A549 (cell line): Measurements from ENCODE around the gene MCTP1. TPM values are rescaled to one million over a fixed set of nuclear protein-coding genes. Genes with fewer than 3 reads are reported as not detected.

ENCODE experiments used
- ATAC-seq, 2 experiments: fragments of 200-7000 bp in 1 of 2; fragments of >200 bp in 1 of 2; cut with Nextera tagmentation in 1 of 2; cut with Tn5 transposase in 1 of 2; 3 replicates each; pipeline versions ENCODE4 v1.8.0 to v1.9.1; 2018 to 2020; ENCODE audit warnings: mild to moderate bottlenecking in 1 of 2, moderate library complexity in 1 of 2
- CTCF ChIA-PET: fragments of 300-600 bp; sonication (Branson Sonifier 250); formaldehyde crosslinking; extraction: SDS; loops from one replicate; lab custom pipeline; 2021; ENCODE audit warnings: antibody characterized with exemption, inconsistent platforms; lab: Yijun Ruan, JAX
- POLR2A ChIA-PET: fragments of 350-600 bp; formaldehyde crosslinking; extraction: SDS; loops from one replicate; lab custom pipeline; 2021; ENCODE audit warnings: antibody characterized with exemption, inconsistent platforms; lab: Yijun Ruan, JAX
- DNase-seq, 2 experiments: peaks; one replicate each; pipeline versions ENCODE4 v3.0.0 to v3.0.0-alpha.2; 2011 to 2016; ENCODE audit warnings: low read depth in 1 of 2, low spot score in 1 of 2
- FAIRE-seq: peaks from 2 replicates; lab custom pipeline; 2011; peaks lifted over from hg19 to GRCh38; lab: Jason Lieb, UNC
- H3K27ac ChIP-seq, 2 experiments: fragments of >200 bp; sonication (Bioruptor Twin); formaldehyde crosslinking; 3 replicates each; pipeline ENCODE4 v1.5.1; 2016 to 2017
- H3K4me1 ChIP-seq: fragments of >200 bp; sonication (Bioruptor Twin); formaldehyde crosslinking; 3 replicates; pipeline ENCODE4 v1.6.1; 2016
- H3K4me2 ChIP-seq: fragments of >200 bp; sonication (Bioruptor Twin); formaldehyde crosslinking; 3 replicates; pipeline ENCODE4 v1.6.1; 2016
- H3K4me3 ChIP-seq: fragments of >200 bp; sonication (Bioruptor Twin); formaldehyde crosslinking; 3 replicates; pipeline ENCODE4 v1.5.1; 2016
- H3K9me3 ChIP-seq: fragments of >200 bp; sonication (Bioruptor Twin); formaldehyde crosslinking; 3 replicates; pipeline ENCODE4 v1.6.1; 2016
- BHLHE40 ChIP-seq: IDR thresholded peaks from 2 replicates; pipeline ENCODE4 v1.6.1; 2012; ENCODE audit warnings: low read depth, low read length, inconsistent platforms
- CEBPB ChIP-seq, 2 experiments: fragments of >200 bp in 1 of 2; sonication (Bioruptor Twin) in 1 of 2; formaldehyde crosslinking in 1 of 2; IDR thresholded peaks; 2 replicates each; pipeline ENCODE4 v1.6.1; 2012 to 2016
- CHD4 ChIP-seq: fragments of 200-600 bp; sonication (generic); IDR thresholded peaks from 2 replicates; pipeline ENCODE4 v1.6.1; 2016; ENCODE audit warnings: antibody characterized with exemption, mild to moderate bottlenecking, borderline replicate concordance
- ESRRA ChIP-seq: fragments of 150-350 bp; IDR thresholded peaks from 2 replicates; pipeline ENCODE4 v1.6.1; 2014; ENCODE audit warnings: mild to moderate bottlenecking, low read length, borderline replicate concordance
- FOSB ChIP-seq: fragments of 250-450 bp; sonication (Bioruptor Pico); IDR thresholded peaks from 2 replicates; pipeline ENCODE4 v1.5.0; 2020; ENCODE audit warnings: mild to moderate bottlenecking, moderate library complexity
- FOXS1 ChIP-seq: fragments of 250-450 bp; sonication (Bioruptor Pico); IDR thresholded peaks from 2 replicates; pipeline ENCODE4 v1.5.0; 2020; ENCODE audit warnings: mild to moderate bottlenecking, moderate library complexity
- HMGXB4 ChIP-seq: fragments of 250-450 bp; sonication (Bioruptor Pico); IDR thresholded peaks from 2 replicates; pipeline ENCODE4 v1.5.0; 2021; ENCODE audit warnings: mild to moderate bottlenecking, moderate library complexity, borderline replicate concordance
- HOXB5 ChIP-seq: fragments of 250-450 bp; sonication (Bioruptor Pico); IDR thresholded peaks from 2 replicates; pipeline ENCODE4 v1.5.0; 2020; ENCODE audit warnings: mild to moderate bottlenecking, moderate library complexity
- JUN ChIP-seq, 2 experiments: fragments of >200 bp; sonication (Bioruptor Twin); formaldehyde crosslinking; IDR thresholded peaks; 2 replicates in 1 of 2; 3 replicates in 1 of 2; pipeline ENCODE4 v1.6.1; 2016 to 2017
- MAFK ChIP-seq: fragments of 450-650 bp; IDR thresholded peaks from 2 replicates; pipeline ENCODE4 v1.6.1; 2014; ENCODE audit not compliant: partially characterized antibody
- NFE2L2 ChIP-seq: fragments of 150-350 bp; conservative IDR thresholded peaks from 2 replicates; pipeline ENCODE4 v1.6.1; 2014; ENCODE audit warnings: low read length
- NPAS2 ChIP-seq: fragments of 250-450 bp; sonication (Bioruptor Pico); IDR thresholded peaks from 2 replicates; pipeline ENCODE4 v1.8.0; 2022; ENCODE audit warnings: mild to moderate bottlenecking, moderate library complexity, borderline replicate concordance
- PHF8 ChIP-seq: fragments of 200-600 bp; sonication (generic); IDR thresholded peaks from 2 replicates; pipeline ENCODE4 v1.6.1; 2016; ENCODE audit warnings: low read depth, mild to moderate bottlenecking, antibody characterized with exemption, moderate library complexity, borderline replicate concordance
- POLR2AphosphoS2 ChIP-seq: conservative IDR thresholded peaks from 2 replicates; pipeline ENCODE4 v1.6.1; 2012; ENCODE audit warnings: low read length, improper control_type of control experiment, inconsistent platforms
- SMC3 ChIP-seq: fragments of >200 bp; sonication (Bioruptor Twin); formaldehyde crosslinking; IDR thresholded peaks from 3 replicates; pipeline ENCODE4 v1.6.1; 2018; ENCODE audit warnings: inconsistent platforms
- TFCP2L1 ChIP-seq: fragments of 250-450 bp; sonication (Bioruptor Pico); IDR thresholded peaks from 2 replicates; pipeline ENCODE4 v1.5.0; 2021; ENCODE audit warnings: mild to moderate bottlenecking
- TP53 ChIP-seq: fragments of 250-450 bp; sonication (Bioruptor Pico); IDR thresholded peaks from 2 replicates; pipeline ENCODE4 v1.5.0; 2021; ENCODE audit warnings: mild to moderate bottlenecking, moderate library complexity
- ZC3H11A ChIP-seq: fragments of 450-650 bp; IDR thresholded peaks from 2 replicates; pipeline ENCODE4 v1.6.1; 2014; ENCODE audit warnings: antibody characterized with exemption, mild to moderate bottlenecking
- ZNF302 ChIP-seq: fragments of 250-450 bp; sonication (Bioruptor Pico); IDR thresholded peaks from 2 replicates; pipeline ENCODE4 v1.9.0; 2021; ENCODE audit warnings: inconsistent platforms, mild to moderate bottlenecking, moderate library complexity
- WGBS: methylation state at CpG from one replicate; pipeline ENCODE4 v1.1.6; 2017; ENCODE audit errors: missing lambda C conversion rate; 5-methylcytosine and 5-hydroxymethylcytosine counted together
- polyA plus RNA-seq, 4 experiments: library from polyadenylated mRNA; depleted of rRNA in 3 of 4; stranded (reverse); fragments of >200 nt; fragmentation: RNase III in 1 of 4; extraction: RNeasy Plus Mini Kit Qiagen cat#74134 plus additional on column Dnase treatment in 1 of 4; gene quantifications; 2 replicates in 3 of 4; 3 replicates in 1 of 4; pipeline ENCODE4 v1.2.3, GENCODE V29; 2011 to 2017
- TF ChIP-seq, protein P1 (sequence below): fragments of >200 bp; sonication (Bioruptor Twin); formaldehyde crosslinking; IDR thresholded peaks from 2 replicates; pipeline ENCODE4 v1.6.1; 2016
- TF ChIP-seq, protein P2 (sequence below): fragments of >200 bp; sonication (Bioruptor Twin); formaldehyde crosslinking; IDR thresholded peaks from 3 replicates; pipeline ENCODE4 v1.5.1; 2016
- TF ChIP-seq, protein P3 (sequence below): fragments of >200 bp; sonication (Bioruptor Twin); formaldehyde crosslinking; IDR thresholded peaks from 3 replicates; pipeline ENCODE4 v1.6.1; 2016

MCTP1 gene
- polyA plus RNA-seq, 2 of the 4 experiments (the other 2 are of a cell fraction), result 5.4 to 6.9 TPM

GRCh38 chr5:94793113-94793815, 491.6 kb downstream of the MCTP1 start:
- Histone ChIP-seq H3K4me2 (no peak overlapping the region), H3K9me3 (no peaks in the 10 kb centered on the region), H3K4me1 (no peaks in the 10 kb centered on the region), H3K4me3 (no peak overlapping the region), H3K27ac (no peak overlapping the region)
- TF ChIP-seq JUN (IDR thresholded peaks at IDR 0.05), result no peak
- TF ChIP-seq, protein P1, sequence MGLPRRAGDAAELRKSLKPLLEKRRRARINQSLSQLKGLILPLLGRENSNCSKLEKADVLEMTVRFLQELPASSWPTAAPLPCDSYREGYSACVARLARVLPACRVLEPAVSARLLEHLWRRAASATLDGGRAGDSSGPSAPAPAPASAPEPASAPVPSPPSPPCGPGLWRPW, result no peak
- no peak for TF ChIP-seq BHLHE40
- TF ChIP-seq ZC3H11A, result no peak
- TF ChIP-seq MAFK, result no peak
- no peak for TF ChIP-seq PHF8
- FAIRE-seq (no peak), DNase-seq (no peak), ATAC-seq (no peak)
- WGBS, result 35% methylated on average over 4 of the region's 4 CpGs
- POLR2A ChIA-PET, result no interaction called here
- CTCF ChIA-PET, result no interaction called here

DNA sequence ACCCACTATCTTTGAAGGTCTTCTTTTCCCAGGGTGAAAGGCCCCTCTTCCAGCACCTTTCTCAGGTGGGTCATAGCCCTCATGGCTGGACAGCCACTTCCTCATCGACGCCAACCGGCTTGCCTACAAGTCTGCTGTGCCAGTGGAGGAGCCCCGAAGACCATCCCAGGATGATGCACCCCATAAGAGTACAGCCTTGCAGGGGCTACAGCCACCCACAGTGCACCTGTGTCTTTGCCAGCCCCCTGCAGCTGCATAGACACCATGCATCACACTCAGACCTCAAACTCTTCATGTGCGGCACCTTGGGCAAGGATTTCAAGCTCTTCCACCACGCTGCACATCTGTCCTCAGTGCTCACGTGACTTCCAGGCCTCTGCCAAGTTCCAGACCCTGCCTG, 493.1 kb downstream of the MCTP1 start:
- 70% methylated on average over 7 of the region's 7 CpGs for WGBS

DNA sequence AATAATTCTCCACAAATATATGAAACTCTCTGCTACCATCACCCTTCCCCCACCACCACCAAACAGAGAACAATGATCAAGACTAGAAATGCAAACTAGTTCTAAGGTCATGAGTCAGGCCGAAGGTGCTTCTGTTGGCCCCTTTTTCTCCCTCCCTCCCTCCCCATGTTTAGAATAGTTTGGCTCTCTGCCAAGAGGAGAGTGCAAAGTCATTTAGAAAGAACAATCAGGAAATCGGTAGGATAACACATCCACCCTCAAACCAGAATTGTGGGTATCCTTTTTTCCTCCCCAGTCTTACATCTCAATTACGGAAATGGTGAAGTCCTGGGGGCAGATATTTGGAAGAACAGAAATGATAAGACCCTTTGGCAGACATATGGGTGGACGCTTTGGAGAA, 496.4 kb downstream of the MCTP1 start:
- 68% methylated on average over 4 of the region's 4 CpGs for WGBS
- H3K27ac ChIP-seq, result no peak overlapping the region
- CTCF ChIA-PET, result no interaction called here
- H3K9me3 ChIP-seq, result no peaks in the 10 kb centered on the region
- no peak overlapping the region for H3K4me3 ChIP-seq
- no peak for FAIRE-seq
- no peak for ATAC-seq
- POLR2A ChIA-PET, result no interaction called here
- H3K4me1 ChIP-seq, result no peaks in the 10 kb centered on the region
- no peak overlapping the region for H3K4me2 ChIP-seq
- DNase-seq, result no peak
- TF ChIP-seq TP53 (CRISPR knock-in tag) (no peak), ZNF302 (no peak), FOSB (no peak), HMGXB4 (CRISPR knock-in tag) (no peak), NPAS2 (CRISPR knock-in tag) (no peak), SMC3 (no peak), JUN (IDR thresholded peaks at IDR 0.05) (no peak), NFE2L2 (no peak), POLR2AphosphoS2 (no peak), ESRRA (no peak)

More for the DNA sequence above, 493.1 kb downstream of the MCTP1 start:
- DNase-seq, result no peak
- no peak; a peak in 1 of 6 replicates for ATAC-seq
- H3K4me1 ChIP-seq, result no peaks in the 10 kb centered on the region
- no peak overlapping the region for H3K27ac ChIP-seq
- no peak overlapping the region for H3K4me3 ChIP-seq
- TF ChIP-seq FOXS1 (CRISPR knock-in tag), result no peak
- TF ChIP-seq PHF8, result no peak
- TF ChIP-seq NPAS2 (CRISPR knock-in tag), result no peak
- TF ChIP-seq, protein P2, sequence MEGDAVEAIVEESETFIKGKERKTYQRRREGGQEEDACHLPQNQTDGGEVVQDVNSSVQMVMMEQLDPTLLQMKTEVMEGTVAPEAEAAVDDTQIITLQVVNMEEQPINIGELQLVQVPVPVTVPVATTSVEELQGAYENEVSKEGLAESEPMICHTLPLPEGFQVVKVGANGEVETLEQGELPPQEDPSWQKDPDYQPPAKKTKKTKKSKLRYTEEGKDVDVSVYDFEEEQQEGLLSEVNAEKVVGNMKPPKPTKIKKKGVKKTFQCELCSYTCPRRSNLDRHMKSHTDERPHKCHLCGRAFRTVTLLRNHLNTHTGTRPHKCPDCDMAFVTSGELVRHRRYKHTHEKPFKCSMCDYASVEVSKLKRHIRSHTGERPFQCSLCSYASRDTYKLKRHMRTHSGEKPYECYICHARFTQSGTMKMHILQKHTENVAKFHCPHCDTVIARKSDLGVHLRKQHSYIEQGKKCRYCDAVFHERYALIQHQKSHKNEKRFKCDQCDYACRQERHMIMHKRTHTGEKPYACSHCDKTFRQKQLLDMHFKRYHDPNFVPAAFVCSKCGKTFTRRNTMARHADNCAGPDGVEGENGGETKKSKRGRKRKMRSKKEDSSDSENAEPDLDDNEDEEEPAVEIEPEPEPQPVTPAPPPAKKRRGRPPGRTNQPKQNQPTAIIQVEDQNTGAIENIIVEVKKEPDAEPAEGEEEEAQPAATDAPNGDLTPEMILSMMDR, result no peak
- TF ChIP-seq CEBPB (IDR thresholded peaks at IDR 0.05), result no peak
- TF ChIP-seq CHD4, result no peak
- TF ChIP-seq, protein P3, sequence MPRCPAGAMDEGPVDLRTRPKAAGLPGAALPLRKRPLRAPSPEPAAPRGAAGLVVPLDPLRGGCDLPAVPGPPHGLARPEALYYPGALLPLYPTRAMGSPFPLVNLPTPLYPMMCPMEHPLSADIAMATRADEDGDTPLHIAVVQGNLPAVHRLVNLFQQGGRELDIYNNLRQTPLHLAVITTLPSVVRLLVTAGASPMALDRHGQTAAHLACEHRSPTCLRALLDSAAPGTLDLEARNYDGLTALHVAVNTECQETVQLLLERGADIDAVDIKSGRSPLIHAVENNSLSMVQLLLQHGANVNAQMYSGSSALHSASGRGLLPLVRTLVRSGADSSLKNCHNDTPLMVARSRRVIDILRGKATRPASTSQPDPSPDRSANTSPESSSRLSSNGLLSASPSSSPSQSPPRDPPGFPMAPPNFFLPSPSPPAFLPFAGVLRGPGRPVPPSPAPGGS, result no peak
- TF ChIP-seq HMGXB4 (CRISPR knock-in tag), result no peak
- TF ChIP-seq TFCP2L1 (CRISPR knock-in tag), result no peak
- TF ChIP-seq HOXB5, result no peak
- FAIRE-seq, result no peak
- CTCF ChIA-PET, result interaction anchor here (0.7 kb wide), 1 partner anchor 17 kb away, joined by 3 read pairs; no protein-coding TSS in a partner anchor
- no peak overlapping the region for H3K4me2 ChIP-seq
- POLR2A ChIA-PET, result no interaction called here
- H3K9me3 ChIP-seq, result no peaks in the 10 kb centered on the region
